Astrocyte (in vitro differentiated cells and primary cell): ENCODE results near the gene TPPP2. TPM values are rescaled to one million over a fixed set of nuclear protein-coding genes. Genes with fewer than 3 reads are reported as not detected.

Experiments
- DNase-seq: peaks from one replicate; pipeline ENCODE4 v3.0.0-alpha.2; 2010; ENCODE audit warnings: low read depth
- FAIRE-seq: peaks from 2 replicates; lab custom pipeline; 2011; peaks lifted over from hg19 to GRCh38; lab: Jason Lieb, UNC
- H2AFZ ChIP-seq: 2 replicates; pipeline ENCODE4 v1.6.0; 2012; ENCODE audit warnings: low read depth, low read length, inconsistent platforms
- H3K27ac ChIP-seq: 2 replicates; pipeline ENCODE4 v1.5.1; 2011; ENCODE audit warnings: low read depth, low read length, inconsistent platforms
- H3K27me3 ChIP-seq: 2 replicates; pipeline ENCODE4 v1.6.0; 2011; ENCODE audit warnings: low read length, inconsistent platforms; ENCODE audit not compliant: insufficient read depth
- H3K36me3 ChIP-seq: 2 replicates; pipeline ENCODE4 v1.5.1; 2011; ENCODE audit warnings: low read length, inconsistent platforms; ENCODE audit not compliant: insufficient read depth
- H3K4me1 ChIP-seq: 2 replicates; pipeline ENCODE4 v1.5.1; 2011; ENCODE audit warnings: low read length, inconsistent platforms; ENCODE audit not compliant: insufficient read depth
- H3K4me2 ChIP-seq: 2 replicates; pipeline ENCODE4 v1.6.0; 2012; ENCODE audit warnings: low read length, inconsistent platforms
- H3K4me3 ChIP-seq: 2 replicates; pipeline ENCODE4 v1.5.1; 2011; ENCODE audit warnings: low read depth, mild to moderate bottlenecking, low read length, inconsistent platforms; ENCODE audit not compliant: insufficient read depth
- H3K79me2 ChIP-seq: 2 replicates; pipeline ENCODE4 v1.6.0; 2012; ENCODE audit warnings: mild to moderate bottlenecking, low read length, inconsistent platforms; ENCODE audit not compliant: insufficient read depth
- H3K9ac ChIP-seq: 2 replicates; pipeline ENCODE4 v1.6.0; 2012; ENCODE audit warnings: mild to moderate bottlenecking, low read length, inconsistent platforms
- H3K9me3 ChIP-seq: 2 replicates; pipeline ENCODE4 v1.5.1; 2012; ENCODE audit warnings: low read depth, mild to moderate bottlenecking, low read length, inconsistent platforms; ENCODE audit not compliant: insufficient read depth
- H4K20me1 ChIP-seq: 2 replicates; pipeline ENCODE4 v1.6.0; 2012; ENCODE audit warnings: low read length, inconsistent platforms; ENCODE audit not compliant: insufficient read depth
- H3K27ac Mint-ChIP-seq: one replicate; pipeline ENCODE4 v1.8.0; 2021; ENCODE audit warnings: mild to moderate bottlenecking, mixed read lengths; ENCODE audit not compliant: unreplicated experiment
- H3K27me3 Mint-ChIP-seq: one replicate; pipeline ENCODE4 v1.8.0; 2021; ENCODE audit warnings: low read depth, mixed read lengths; ENCODE audit not compliant: unreplicated experiment
- H3K36me3 Mint-ChIP-seq: one replicate; pipeline ENCODE4 v1.8.0; 2021; ENCODE audit warnings: low read depth, mixed read lengths; ENCODE audit not compliant: unreplicated experiment
- H3K4me1 Mint-ChIP-seq: one replicate; pipeline ENCODE4 v1.8.0; 2021; ENCODE audit warnings: low read depth, mixed read lengths; ENCODE audit not compliant: unreplicated experiment
- H3K4me3 Mint-ChIP-seq: one replicate; pipeline ENCODE4 v1.8.0; 2021; ENCODE audit warnings: mild to moderate bottlenecking, moderate library complexity, mixed read lengths; ENCODE audit not compliant: unreplicated experiment
- H3K9me3 Mint-ChIP-seq: one replicate; pipeline ENCODE4 v1.8.0; 2021; ENCODE audit warnings: mild to moderate bottlenecking, mixed read lengths; ENCODE audit not compliant: unreplicated experiment
- EZH2 ChIP-seq: IDR thresholded peaks from 2 replicates; pipeline ENCODE4 v1.6.1; 2012; ENCODE audit warnings: mild to moderate bottlenecking, low read length, inconsistent platforms; ENCODE audit not compliant: insufficient read depth
- total RNA-seq: library from RNA; stranded (reverse); gene quantifications from 2 replicates; pipeline ENCODE4 v1.2.1, GENCODE V29; 2021
- TF ChIP-seq, protein P1 (sequence below): IDR thresholded peaks from 2 replicates; pipeline ENCODE4 v1.5.1; 2011; ENCODE audit warnings: low read depth, mild to moderate bottlenecking, inconsistent platforms, low read length, moderate library complexity; ENCODE audit not compliant: insufficient read depth

TPPP2 gene
- total RNA-seq, 1 donor from 2014 or later: not detected

DNA sequence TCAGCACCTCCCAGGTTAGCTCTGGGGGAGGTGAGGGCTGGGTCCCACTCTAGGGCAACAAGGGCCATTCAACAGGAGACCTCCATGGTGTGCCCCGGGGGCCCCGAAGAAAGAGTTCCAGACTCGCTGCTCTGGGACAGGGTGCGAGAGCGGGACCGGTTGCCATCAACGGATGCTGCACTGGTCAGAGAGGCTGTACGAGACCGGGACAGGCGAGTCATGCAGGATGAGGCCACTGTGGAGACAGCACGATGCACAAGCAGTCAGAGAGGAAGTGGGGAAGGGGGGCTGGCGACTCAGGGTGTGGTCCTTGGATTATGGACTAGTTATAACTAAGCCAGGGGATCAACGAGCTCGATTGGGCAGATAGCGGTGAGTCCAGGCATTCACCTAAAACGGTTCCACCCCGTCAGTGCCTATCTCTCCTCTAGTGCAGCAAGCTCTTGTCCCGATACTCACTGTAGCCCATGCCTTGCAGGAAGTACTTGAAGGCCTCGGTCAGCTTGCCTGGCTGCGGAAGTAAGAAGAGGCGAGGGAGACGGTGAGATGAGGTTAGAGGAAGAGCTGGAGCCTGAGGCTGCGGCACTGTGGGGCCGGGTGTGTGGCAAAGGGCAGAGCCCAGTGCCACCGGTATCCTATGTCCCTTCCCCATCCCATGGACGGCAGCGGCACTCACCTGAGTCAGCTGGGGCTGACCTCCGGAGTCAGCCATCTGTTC, 12.3 kb upstream of the TPPP2 start:
- H2AFZ ChIP-seq: no peak overlapping the region
- no peaks in the 10 kb centered on the region for H3K79me2 ChIP-seq
- no peak overlapping the region for H3K4me3 Mint-ChIP-seq
- H3K4me1 Mint-ChIP-seq: peaks cover 12% of the 10 kb centered on the region
- no peak overlapping the region for H3K9ac ChIP-seq
- no peaks in the 10 kb centered on the region for H3K9me3 ChIP-seq
- no peaks in the 10 kb centered on the region for H4K20me1 ChIP-seq
- peaks cover 14% of the 10 kb centered on the region for H3K27me3 ChIP-seq
- TF ChIP-seq, protein P1, sequence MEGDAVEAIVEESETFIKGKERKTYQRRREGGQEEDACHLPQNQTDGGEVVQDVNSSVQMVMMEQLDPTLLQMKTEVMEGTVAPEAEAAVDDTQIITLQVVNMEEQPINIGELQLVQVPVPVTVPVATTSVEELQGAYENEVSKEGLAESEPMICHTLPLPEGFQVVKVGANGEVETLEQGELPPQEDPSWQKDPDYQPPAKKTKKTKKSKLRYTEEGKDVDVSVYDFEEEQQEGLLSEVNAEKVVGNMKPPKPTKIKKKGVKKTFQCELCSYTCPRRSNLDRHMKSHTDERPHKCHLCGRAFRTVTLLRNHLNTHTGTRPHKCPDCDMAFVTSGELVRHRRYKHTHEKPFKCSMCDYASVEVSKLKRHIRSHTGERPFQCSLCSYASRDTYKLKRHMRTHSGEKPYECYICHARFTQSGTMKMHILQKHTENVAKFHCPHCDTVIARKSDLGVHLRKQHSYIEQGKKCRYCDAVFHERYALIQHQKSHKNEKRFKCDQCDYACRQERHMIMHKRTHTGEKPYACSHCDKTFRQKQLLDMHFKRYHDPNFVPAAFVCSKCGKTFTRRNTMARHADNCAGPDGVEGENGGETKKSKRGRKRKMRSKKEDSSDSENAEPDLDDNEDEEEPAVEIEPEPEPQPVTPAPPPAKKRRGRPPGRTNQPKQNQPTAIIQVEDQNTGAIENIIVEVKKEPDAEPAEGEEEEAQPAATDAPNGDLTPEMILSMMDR: no peak
- no peak for TF ChIP-seq EZH2
- FAIRE-seq: no peak
- H3K4me3 ChIP-seq: no peak overlapping the region
- no peak for DNase-seq
- H3K27ac Mint-ChIP-seq: no peak overlapping the region
- peaks cover 22% of the 10 kb centered on the region for H3K27me3 Mint-ChIP-seq
- no peak overlapping the region for H3K4me2 ChIP-seq
- no peak overlapping the region for H3K27ac ChIP-seq
- peaks cover 4% of the 10 kb centered on the region for H3K4me1 ChIP-seq
- H3K36me3 Mint-ChIP-seq: peaks cover 8% of the 10 kb centered on the region
- peaks cover 5% of the 10 kb centered on the region for H3K9me3 Mint-ChIP-seq
- H3K36me3 ChIP-seq: no peaks in the 10 kb centered on the region

DNA sequence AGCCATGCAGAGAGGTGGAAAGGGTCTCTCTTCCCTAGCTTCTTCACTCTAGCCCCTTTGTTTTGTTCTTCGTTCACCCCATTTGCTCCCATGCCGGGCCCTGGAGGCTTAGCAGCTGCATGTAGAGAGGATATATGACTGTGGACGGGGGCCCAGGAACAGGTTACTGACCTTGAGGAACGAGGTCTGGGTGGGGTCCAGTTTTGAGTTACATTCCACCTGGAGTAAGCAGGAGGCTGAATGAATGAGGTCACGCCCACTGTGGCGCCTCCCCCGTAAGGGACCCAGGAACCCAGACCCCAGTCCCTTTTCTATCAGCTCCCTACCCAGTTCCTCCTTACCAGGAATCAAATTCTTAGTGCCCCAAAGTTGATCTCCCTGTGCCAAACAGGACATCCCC, 11.7 kb upstream of the TPPP2 start:
- Histone ChIP-seq H3K79me2 (no peaks in the 10 kb centered on the region), H3K4me3 (no peak overlapping the region), H3K4me2 (no peak overlapping the region), H3K4me1 (peaks cover 4% of the 10 kb centered on the region), H3K27me3 (peaks cover 14% of the 10 kb centered on the region), H3K36me3 (no peaks in the 10 kb centered on the region), H3K9me3 (no peaks in the 10 kb centered on the region), H3K9ac (no peak overlapping the region), H3K27ac (no peak overlapping the region), H4K20me1 (no peaks in the 10 kb centered on the region), H2AFZ (no peak overlapping the region)
- Mint-ChIP-seq H3K27me3 (peaks cover 23% of the 10 kb centered on the region), H3K36me3 (peaks cover 8% of the 10 kb centered on the region), H3K4me1 (peaks cover 12% of the 10 kb centered on the region), H3K27ac (no peak overlapping the region), H3K9me3 (peaks cover 5% of the 10 kb centered on the region), H3K4me3 (no peak overlapping the region)
- TF ChIP-seq, protein P1: no peak
- TF ChIP-seq EZH2: no peak
- no peak for FAIRE-seq
- no peak for DNase-seq

DNA sequence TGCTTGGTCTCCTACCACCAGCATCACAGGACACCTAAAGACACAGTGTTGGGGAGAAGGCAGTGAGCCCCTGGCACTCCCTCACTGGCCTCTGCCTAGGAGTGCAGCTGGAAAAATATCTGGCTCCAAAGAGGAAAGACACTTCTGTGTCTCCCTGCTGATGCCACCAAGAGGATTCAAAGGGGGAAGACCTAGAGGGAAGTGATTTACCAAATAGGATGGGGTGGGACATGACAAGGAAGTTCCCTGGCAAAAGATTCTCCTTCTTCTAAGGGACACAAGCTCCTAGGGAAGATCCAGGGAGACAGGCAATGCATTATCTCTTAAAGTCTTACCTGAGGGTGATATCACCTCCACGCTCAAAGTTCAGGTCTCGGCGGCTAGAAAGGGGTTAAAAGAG, 11.2 kb upstream of the TPPP2 start:
- H3K4me1 Mint-ChIP-seq: peaks cover 12% of the 10 kb centered on the region
- no peaks in the 10 kb centered on the region for H3K36me3 ChIP-seq
- H3K27ac ChIP-seq: no peak overlapping the region
- FAIRE-seq (no peak), DNase-seq (no peak)
- peaks cover 16% of the 10 kb centered on the region for H3K27me3 ChIP-seq
- no peak overlapping the region for H2AFZ ChIP-seq
- H3K4me2 ChIP-seq: no peak overlapping the region
- H3K9me3 ChIP-seq: no peaks in the 10 kb centered on the region
- H3K9me3 Mint-ChIP-seq: peaks cover 5% of the 10 kb centered on the region
- peaks cover 25% of the 10 kb centered on the region for H3K27me3 Mint-ChIP-seq
- no peak overlapping the region for H3K27ac Mint-ChIP-seq
- no peaks in the 10 kb centered on the region for H4K20me1 ChIP-seq
- no peak overlapping the region for H3K9ac ChIP-seq
- H3K4me3 Mint-ChIP-seq: no peak overlapping the region
- H3K79me2 ChIP-seq: no peaks in the 10 kb centered on the region
- peaks cover 4% of the 10 kb centered on the region for H3K4me1 ChIP-seq
- no peak overlapping the region for H3K4me3 ChIP-seq
- H3K36me3 Mint-ChIP-seq: peaks cover 8% of the 10 kb centered on the region
- TF ChIP-seq, protein P1: no peak
- no peak for TF ChIP-seq EZH2
